GM19372 (cell line): ENCODE measurements around the gene TXNRD1.

Experiments
- ATAC-seq: cut with Tn5 transposase; IDR thresholded peaks from one replicate; pipeline ENCODE4 v1.9.1; 2021; ENCODE audit warnings: mild to moderate bottlenecking, low read depth, moderate library complexity; ENCODE audit not compliant: unreplicated experiment

TXNRD1 gene

GRCh38 chr12:104342635-104343249, 127.2 kb downstream of the TXNRD1 start:
- ATAC-seq = no peak

GRCh38 chr12:104344682-104345081, 129.1 kb downstream of the TXNRD1 start:
- no peak for ATAC-seq

DNA sequence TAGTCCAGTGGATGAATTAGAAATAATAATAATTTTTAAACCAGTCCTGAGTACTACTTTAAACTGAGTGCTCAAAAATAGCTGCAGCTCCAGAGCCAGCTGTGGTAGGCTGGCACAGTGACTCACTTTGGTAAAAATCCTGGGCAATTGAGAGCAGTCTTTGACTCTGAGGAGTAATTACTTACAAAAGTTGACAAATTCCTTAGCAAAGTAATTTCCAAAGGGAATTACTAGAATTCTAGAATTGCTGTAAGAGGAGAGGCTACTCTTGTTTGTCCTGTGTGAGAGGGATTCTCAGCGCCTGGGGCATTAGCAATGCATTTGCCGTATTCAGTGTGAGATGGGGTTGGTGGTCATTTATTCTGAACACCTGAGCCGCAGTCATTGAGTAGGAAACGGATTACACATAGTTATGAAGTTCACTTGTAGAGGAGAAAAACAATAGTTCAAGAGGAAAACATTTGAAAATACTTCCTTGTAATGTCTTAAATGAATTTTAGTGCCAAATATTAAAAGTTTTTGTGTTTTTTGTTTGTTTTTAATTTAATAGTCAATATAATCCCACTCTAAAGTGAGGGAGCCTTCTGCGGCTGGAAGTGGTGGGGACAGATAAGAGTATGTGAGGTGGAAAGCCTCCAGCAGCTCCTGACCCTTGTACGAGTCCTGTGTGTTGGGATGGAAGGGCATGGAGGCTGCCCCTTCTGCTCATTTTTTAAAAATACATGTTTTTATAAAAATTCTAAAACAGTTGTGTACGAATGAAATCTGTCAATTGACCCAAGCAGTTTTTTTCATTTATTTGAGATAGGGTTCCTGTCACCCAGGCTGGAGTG, 129.9 kb downstream of the TXNRD1 start:
- no peak for ATAC-seq

GRCh38 chr12:104347374-104348075, 131.9 kb downstream of the TXNRD1 start:
- no peak for ATAC-seq

- no peak for ATAC-seq
These were observed 132.9 kb downstream of the TXNRD1 start for GRCh38 chr12:104348283-104348993.

DNA sequence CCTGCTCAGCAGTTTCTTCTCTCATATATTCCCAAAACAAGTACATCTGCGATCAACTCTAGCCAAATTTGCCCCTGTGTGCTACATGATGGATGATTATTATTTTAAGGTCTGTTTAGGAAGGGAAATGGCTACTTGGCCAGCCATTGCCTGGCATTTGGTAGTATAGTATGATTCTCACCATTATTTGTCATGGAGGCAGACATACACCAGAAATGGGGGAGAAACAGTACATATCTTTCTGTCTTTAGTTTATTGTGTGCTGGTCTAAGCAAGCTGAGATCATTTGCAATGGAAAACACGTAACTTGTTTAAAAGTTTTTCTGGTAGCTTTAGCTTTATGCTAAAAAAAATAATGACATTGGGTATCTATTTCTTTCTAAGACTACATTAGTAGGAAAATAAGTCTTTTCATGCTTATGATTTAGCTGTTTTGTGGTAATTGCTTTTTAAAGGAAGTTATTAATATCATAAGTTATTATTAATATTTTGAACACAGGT, 133.5 kb downstream of the TXNRD1 start:
- ATAC-seq = no peak

GRCh38 chr12:104350211-104351056, 134.9 kb downstream of the TXNRD1 start:
- no peak for ATAC-seq

GRCh38 chr12:104351057-104351983, 135.7 kb downstream of the TXNRD1 start:
- ATAC-seq = no peak

DNA sequence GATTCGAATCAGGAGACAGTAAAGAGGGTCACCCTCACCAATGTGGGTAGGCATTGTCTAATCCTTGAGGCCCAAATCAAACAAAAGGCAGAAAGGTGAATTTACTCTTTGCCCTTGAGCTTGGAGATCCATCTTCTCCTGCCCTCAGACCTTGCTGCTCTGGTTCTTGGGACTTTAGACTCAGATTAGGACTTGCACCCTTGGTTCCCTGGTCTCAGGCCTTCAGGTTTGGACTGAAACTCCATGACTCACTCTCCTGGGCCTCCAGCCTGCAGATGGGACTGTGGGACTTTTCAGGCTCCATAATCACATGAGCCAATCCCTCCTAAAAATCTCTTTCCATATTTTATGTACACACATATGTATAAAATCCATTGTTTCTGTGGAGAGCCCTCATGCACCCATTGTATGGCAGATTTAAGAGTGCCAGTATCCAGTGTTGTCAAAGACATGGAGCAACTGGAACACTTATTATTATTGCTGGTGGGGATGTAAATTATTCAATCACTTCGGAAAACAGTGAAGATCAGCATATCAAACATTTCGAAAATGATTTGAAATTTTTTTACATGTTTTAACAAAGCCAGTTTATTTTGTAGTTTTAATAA, 136.6 kb downstream of the TXNRD1 start:
- ATAC-seq = no peak

DNA sequence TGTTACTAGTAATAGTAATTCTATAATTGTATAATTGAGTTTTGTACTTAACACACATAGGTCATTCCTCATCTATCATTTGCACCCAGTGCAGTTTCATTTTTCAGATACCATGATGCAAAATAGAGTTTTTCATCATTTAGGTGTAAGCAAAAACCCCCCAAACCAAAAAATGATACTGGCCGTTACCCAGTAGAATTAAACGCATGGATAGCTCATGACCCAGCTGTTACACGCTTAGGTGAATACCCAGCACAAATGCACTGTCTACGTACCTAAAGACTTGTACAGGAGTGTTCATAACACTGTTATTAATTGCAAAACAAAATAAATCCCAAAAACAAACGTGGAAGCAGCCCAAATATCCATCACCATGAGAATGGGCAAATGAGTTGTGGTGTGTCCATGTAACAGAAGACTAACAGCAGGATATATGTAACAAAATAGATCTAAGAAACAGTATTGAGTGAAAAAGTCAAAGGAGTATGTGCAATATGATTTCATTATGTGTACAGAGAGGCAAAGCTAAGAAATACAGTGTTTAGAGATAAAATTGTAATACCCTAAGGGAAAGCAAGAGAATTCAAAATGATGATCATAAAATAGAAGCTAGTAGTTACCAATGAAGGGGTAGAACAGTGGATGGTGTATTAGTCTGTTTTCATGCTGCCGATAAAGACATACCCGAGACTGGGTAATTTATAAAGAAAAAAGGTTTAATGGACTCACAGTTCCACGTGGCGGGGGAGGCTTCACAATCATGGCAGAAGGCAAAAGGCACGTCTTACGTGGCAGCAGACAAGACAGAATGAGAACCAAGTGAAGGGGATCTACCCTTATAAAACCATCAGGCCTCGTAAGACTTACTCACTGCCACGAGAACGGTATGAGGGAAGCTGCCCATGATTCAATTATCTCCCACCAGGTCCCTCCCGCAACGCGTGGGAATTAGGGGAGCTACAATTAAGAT, 137.7 kb downstream of the TXNRD1 start:
- ATAC-seq = no peak

GRCh38 chr12:104354167-104354867, 138.7 kb downstream of the TXNRD1 start:
- ATAC-seq = no peak

DNA sequence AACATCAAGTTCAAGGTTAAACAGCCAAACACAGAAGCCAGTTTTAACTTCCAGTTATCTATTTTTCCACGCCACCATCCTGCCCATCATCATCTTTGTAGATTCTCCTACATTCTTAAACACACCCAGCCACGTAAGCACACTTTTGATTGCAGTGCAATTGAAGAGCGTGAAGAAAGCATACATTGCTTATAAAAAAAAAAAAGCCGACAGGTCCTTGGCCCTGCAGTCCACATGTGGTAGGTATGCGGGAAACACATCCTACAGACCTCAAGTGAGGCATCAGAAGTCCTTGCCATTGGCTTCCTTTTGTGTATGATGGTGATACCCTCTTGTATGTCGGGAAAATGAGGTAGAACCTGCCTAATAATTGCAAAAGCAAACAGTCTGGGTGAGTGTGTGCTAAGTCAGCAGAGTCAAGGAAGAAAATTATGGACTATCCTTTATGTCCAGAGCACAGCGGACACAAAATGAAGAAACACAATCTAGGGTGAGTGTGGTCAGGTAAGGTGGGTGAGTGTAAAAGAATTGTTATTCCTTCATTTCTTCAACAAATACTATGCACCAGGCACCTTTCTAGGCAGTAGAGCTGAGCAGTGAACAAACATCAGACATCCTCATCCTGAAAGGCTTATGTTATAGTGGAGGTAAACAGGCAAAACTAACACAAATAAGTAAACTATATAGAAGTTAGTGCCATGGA, 139.4 kb downstream of the TXNRD1 start:
- no peak for ATAC-seq

- ATAC-seq = no peak
These were observed 140.1 kb downstream of the TXNRD1 start for GRCh38 chr12:104355630-104356029.

DNA sequence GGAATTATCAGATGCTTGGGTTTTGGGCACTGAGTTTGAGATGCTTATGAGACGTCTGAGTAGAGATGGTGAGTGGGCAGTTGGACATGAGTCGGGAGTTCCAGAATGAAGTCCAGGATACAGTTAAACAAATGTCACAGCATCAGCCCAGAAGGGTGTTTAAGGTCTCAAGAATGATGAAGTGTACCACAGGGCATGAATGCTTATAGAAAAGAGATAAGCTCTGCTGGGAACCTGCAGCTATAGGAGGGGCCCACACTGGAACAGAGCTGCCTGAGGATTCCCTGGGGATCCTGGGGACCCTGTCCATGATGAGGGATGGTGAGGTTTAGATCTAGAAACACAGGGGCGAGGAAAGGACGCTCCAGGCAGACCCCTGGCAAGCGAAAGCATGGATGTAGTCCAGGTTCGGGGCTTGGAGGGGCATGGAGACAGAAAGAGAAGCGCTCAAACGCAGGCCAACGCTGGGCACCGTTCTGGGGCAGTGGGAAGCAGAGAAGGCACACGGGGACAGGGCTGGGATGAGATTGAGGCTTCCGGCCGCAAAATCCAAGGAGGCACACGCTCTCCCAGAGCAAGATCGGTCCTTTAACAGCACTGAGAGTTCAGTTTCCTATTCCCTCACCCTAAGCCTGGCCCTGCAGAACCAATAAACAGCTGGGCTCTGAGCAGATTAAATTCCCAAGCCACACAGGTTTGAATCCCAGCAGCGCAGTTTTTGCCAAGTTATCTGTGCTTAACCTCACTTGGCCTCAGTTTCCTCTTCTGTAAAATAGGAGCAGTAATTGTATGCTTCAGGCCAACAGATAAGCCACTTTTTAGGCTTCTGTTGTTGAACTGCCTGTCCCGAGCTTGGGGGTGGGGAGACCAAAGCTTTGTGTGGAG, 140.9 kb downstream of the TXNRD1 start:
- no peak for ATAC-seq

DNA sequence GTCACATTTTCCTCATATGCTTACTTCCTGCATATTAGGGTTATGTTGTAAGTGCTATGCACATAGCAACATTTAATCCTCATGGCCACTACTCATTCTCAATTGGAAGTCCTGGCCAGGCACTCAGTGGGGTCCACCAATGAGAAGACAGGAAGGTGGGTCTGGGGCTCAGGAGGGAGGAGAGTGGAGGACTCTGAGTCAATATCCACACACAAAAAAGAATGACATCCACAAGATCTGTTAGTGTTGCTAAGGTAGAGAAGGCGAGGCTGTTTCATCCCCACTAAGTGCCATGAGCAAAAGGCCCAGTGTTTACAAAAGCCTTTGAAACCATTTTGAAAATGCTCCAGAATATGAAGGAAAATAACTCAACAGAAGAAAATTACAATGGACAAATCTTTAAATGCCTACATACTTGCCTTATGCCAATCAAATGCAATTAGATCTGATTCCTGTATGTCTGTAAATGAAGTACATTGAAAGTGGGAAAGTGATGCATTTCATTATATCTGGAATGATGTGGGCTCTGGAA, 141.9 kb downstream of the TXNRD1 start:
- no peak for ATAC-seq
